ENCODE data around the gene DPP9. TPM values are rescaled to one million over a fixed set of nuclear protein-coding genes. Genes with fewer than 3 reads are reported as not detected.
A peak's percentile ranks its signal among the peaks of the same experiment; 100 is the strongest.

DPP9 gene
- total RNA-seq, 4 donors from 2014 or later, result 32.0 to 50.7 (median 42.9) TPM

DNA sequence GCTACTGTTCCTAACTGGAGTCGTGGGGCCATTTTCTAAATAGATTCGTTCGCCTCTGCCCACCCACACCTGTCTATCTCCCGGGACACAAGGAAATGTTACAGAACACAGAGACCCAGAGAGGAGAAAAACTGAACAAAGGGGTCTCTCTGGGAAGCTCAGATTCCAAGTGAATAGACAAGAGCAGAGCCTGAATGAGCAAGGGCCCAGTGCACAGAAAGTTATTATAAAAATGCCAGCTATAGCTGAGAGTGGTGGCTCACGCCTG lies 40.7 kb upstream of the DPP9 start:
- intact Hi-C loops (cut with DNase I), result no loop called here
- no peak for DNase-seq
- Histone ChIP-seq H3K36me3 (no peaks in the 10 kb centered on the region), H3K4me3 (replicated peaks in 1 of 3) (no peak overlapping the region), H3K27me3 (no peaks in the 10 kb centered on the region), H3K4me1 (peaks cover 4 to 11% of the 10 kb centered on the region in 2 donors), H3K27ac (no peak overlapping the region), H3K9me3 (no peaks in the 10 kb centered on the region)
- TF ChIP-seq POLR2A (IDR thresholded peaks at IDR 0.05), result no peak
- TF ChIP-seq, protein P1, sequence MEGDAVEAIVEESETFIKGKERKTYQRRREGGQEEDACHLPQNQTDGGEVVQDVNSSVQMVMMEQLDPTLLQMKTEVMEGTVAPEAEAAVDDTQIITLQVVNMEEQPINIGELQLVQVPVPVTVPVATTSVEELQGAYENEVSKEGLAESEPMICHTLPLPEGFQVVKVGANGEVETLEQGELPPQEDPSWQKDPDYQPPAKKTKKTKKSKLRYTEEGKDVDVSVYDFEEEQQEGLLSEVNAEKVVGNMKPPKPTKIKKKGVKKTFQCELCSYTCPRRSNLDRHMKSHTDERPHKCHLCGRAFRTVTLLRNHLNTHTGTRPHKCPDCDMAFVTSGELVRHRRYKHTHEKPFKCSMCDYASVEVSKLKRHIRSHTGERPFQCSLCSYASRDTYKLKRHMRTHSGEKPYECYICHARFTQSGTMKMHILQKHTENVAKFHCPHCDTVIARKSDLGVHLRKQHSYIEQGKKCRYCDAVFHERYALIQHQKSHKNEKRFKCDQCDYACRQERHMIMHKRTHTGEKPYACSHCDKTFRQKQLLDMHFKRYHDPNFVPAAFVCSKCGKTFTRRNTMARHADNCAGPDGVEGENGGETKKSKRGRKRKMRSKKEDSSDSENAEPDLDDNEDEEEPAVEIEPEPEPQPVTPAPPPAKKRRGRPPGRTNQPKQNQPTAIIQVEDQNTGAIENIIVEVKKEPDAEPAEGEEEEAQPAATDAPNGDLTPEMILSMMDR (IDR thresholded peaks at IDR 0.05), result no peak
- WGBS, 2 donors, result 63% methylated on average over 5 of the region's 5 CpGs

DNA sequence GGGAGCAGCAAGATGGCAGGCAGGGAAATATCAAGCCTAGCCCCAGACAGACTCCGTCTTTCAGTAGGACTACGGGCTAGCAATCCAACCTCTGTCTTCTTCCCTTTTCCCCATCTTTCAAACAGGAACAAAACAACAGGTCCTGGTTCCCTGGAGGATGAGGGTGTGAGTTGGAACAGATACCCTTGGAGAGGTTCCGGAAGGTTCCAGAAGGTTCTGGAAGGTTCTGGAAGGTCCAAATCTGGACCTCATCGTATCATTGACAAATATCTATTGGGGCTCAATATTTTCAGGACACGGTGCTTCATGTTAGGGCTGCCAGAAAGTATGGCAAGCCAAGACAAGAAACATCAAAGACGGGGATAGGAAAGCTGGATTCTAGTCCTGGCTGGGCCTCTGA lies 39.4 kb upstream of the DPP9 start:
- TF ChIP-seq, protein P1 (IDR thresholded peaks at IDR 0.05), result no peak
- TF ChIP-seq POLR2A (IDR thresholded peaks at IDR 0.05), result no peak
- Histone ChIP-seq H3K4me3 (replicated peaks in 1 of 3) (no peak overlapping the region), H3K4me1 (peaks cover 4 to 14% of the 10 kb centered on the region in 2 donors), H3K36me3 (no peaks in the 10 kb centered on the region), H3K27ac (no peak overlapping the region), H3K9me3 (no peaks in the 10 kb centered on the region), H3K27me3 (no peaks in the 10 kb centered on the region)
- 80 to 84% methylated on average over 6 of the region's 6 CpGs for WGBS, 2 donors
- intact Hi-C loops (cut with DNase I), result no loop called here
- DNase-seq, result no peak

- Histone ChIP-seq H3K9me3 (no peaks in the 10 kb centered on the region), H3K27ac (no peak overlapping the region), H3K36me3 (no peaks in the 10 kb centered on the region), H3K4me1 (peaks cover 4 to 14% of the 10 kb centered on the region in 2 donors), H3K27me3 (no peaks in the 10 kb centered on the region), H3K4me3 (replicated peaks in 1 of 3) (no peak overlapping the region)
- no peak for TF ChIP-seq POLR2A (IDR thresholded peaks at IDR 0.05)
- WGBS, 2 donors, result 29 to 33% methylated on average over 10 of the region's 10 CpGs
- no peak for DNase-seq
- intact Hi-C loops (cut with DNase I), result no loop called here
These were observed 36.6 kb upstream of the DPP9 start for GRCh38 chr19:4760285-4760650.

- TF ChIP-seq POLR2A (IDR thresholded peaks at IDR 0.05), result no peak
- TF ChIP-seq, protein P1 (IDR thresholded peaks at IDR 0.05), result no peak
- Histone ChIP-seq H3K27ac (no peak overlapping the region), H3K9me3 (no peaks in the 10 kb centered on the region), H3K4me1 (peaks cover 4 to 14% of the 10 kb centered on the region in 2 donors), H3K36me3 (no peaks in the 10 kb centered on the region), H3K4me3 (replicated peaks in 1 of 3) (no peak overlapping the region), H3K27me3 (no peaks in the 10 kb centered on the region)
- WGBS, 2 donors, result 4 to 5% methylated on average over 21 to 35 of the region's 53 CpGs
- intact Hi-C loops (cut with DNase I), result no loop called here
- peak; percentile 88 to 97 for DNase-seq
These were observed 36.0 kb upstream of the DPP9 start for GRCh38 chr19:4759388-4760284.

DNA sequence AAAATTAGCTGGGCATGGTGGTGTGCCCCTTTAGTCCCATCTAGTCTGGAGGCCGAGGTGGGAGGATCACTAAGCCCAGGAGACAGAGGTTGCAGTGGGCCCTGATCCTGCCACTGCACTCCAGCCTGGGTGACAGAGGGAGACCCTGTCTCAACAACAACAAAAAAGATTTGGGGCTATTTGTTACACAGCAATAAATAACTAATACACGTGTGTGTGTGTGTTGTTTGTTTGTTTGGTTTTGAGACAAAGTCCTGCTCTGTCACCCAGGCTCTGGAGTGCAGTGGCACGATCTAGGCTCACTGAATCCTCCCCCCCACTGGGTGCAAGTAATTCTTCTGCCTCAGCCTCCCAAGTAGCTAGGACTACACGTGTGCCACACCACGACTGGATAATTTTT lies 35.0 kb upstream of the DPP9 start:
- Histone ChIP-seq H3K27me3 (no peaks in the 10 kb centered on the region), H3K27ac (no peak overlapping the region), H3K4me3 (replicated peaks in 1 of 3) (no peak overlapping the region), H3K9me3 (no peaks in the 10 kb centered on the region), H3K36me3 (no peaks in the 10 kb centered on the region), H3K4me1 (peaks cover 4 to 14% of the 10 kb centered on the region in 2 donors)
- WGBS, 2 donors, result 81 to 82% methylated on average over 5 of the region's 5 CpGs
- no peak for TF ChIP-seq POLR2A (IDR thresholded peaks at IDR 0.05)
- TF ChIP-seq, protein P1 (IDR thresholded peaks at IDR 0.05), result no peak
- intact Hi-C loops (cut with DNase I), result no loop called here
- DNase-seq, result no peak

Measured in thyroid gland (tissue), 4 donors.